ENCODE results near the gene PZP. TPM values are rescaled to one million over a fixed set of nuclear protein-coding genes. Genes with fewer than 3 reads are reported as not detected.

Gene PZP
- polyA plus RNA-seq, 1 donor, result 0.68 TPM

GRCh38 chr12:9124383-9125031, 83.7 kb downstream of the PZP start:
- no peak for DNase-seq (ENCODE audit: low read depth)

- DNase-seq (ENCODE audit: low read depth), result no peak
These were observed 84.3 kb downstream of the PZP start for GRCh38 chr12:9123781-9124382.

- DNase-seq (ENCODE audit: low read depth), result no peak
These were observed 86.0 kb downstream of the PZP start for GRCh38 chr12:9122091-9122609.

GRCh38 chr12:9120487-9121184, 87.6 kb downstream of the PZP start:
- no peak for DNase-seq (ENCODE audit: low read depth)

- peak; percentile 22 for DNase-seq (ENCODE audit: low read depth)
These were observed 90.0 kb downstream of the PZP start for GRCh38 chr12:9118158-9118557.

- DNase-seq (ENCODE audit: low read depth), result peak; percentile 20
These were observed 92.2 kb downstream of the PZP start, which contains the start of gene A2M for GRCh38 chr12:9115731-9116559. Gene A2M, minus strand, starts transcription at chr12:9115919. Its CDS starts 70 bp downstream, at chr12:9115849.

GRCh38 chr12:9114946-9115345, 93.2 kb downstream of the PZP start:
- no peak for DNase-seq (ENCODE audit: low read depth)

GRCh38 chr12:9113987-9114309, 94.2 kb downstream of the PZP start:
- DNase-seq (ENCODE audit: low read depth), result no peak

- no peak for DNase-seq (ENCODE audit: low read depth)
These were observed 94.8 kb downstream of the PZP start for GRCh38 chr12:9113296-9113986.

GRCh38 chr12:9112076-9112853, 95.9 kb downstream of the PZP start:
- no peak for DNase-seq (ENCODE audit: low read depth)

GRCh38 chr12:9111525-9111924, 96.7 kb downstream of the PZP start:
- DNase-seq (ENCODE audit: low read depth), result no peak

GRCh38 chr12:9109737-9110491, 98.3 kb downstream of the PZP start:
- no peak for DNase-seq (ENCODE audit: low read depth)

GRCh38 chr12:9109213-9109522, 99.0 kb downstream of the PZP start:
- no peak for DNase-seq (ENCODE audit: low read depth)

GRCh38 chr12:9108504-9109212, 99.5 kb downstream of the PZP start:
- no peak for DNase-seq (ENCODE audit: low read depth)

GRCh38 chr12:9107542-9107873, 100.7 kb downstream of the PZP start:
- DNase-seq (ENCODE audit: low read depth), result no peak

- DNase-seq (ENCODE audit: low read depth), result no peak
These were observed 101.3 kb downstream of the PZP start for GRCh38 chr12:9106610-9107541.

- no peak for DNase-seq (ENCODE audit: low read depth)
These were observed 102.1 kb downstream of the PZP start for GRCh38 chr12:9106067-9106466.

GRCh38 chr12:9104767-9105423, 103.3 kb downstream of the PZP start:
- no peak for DNase-seq (ENCODE audit: low read depth)
